Measurements from ENCODE around the gene LCN6.

Gene LCN6

DNA sequence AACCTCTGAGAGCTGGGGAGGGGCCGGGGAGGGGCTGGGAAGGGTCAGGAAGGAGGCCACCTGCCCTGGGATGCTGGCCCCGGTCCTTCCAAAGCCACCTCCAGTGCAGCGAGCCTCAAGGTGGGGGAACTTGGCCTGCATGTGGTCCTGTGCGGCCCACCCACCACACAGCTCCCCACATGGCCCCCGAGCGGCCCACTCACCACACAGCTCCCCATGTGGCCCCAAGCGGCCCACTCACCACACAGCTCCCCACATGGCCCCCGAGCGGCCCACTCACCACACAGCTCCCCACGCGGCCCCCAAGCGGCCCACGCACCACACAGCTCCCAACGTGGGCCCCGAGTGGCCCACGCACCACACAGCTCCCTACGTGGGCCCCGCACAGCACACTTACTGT is 3.6 kb downstream of the LCN6 start:
- DNase-seq (ENCODE audit: low read depth, low spot score) = no peak

GRCh38 chr9:136743639-136744211 is 4.6 kb downstream of the LCN6 start:
- no peak for DNase-seq (ENCODE audit: low read depth, low spot score)

- no peak for DNase-seq (ENCODE audit: low read depth, low spot score)
Observed at GRCh38 chr9:136742591-136743391, 5.5 kb downstream of the LCN6 start, which contains the start of gene LCN10. Gene LCN10, minus strand, starts transcription at chr9:136742940. Its CDS starts 37 bp downstream, at chr9:136742903.

GRCh38 chr9:136741883-136742571 is 6.3 kb downstream of the LCN6 start:
- DNase-seq (ENCODE audit: low read depth, low spot score) = no peak

GRCh38 chr9:136740971-136741882 is 7.1 kb downstream of the LCN6 start:
- no peak for DNase-seq (ENCODE audit: low read depth, low spot score)

- no peak for DNase-seq (ENCODE audit: low read depth, low spot score)
Observed at GRCh38 chr9:136740491-136740890, 7.8 kb downstream of the LCN6 start.

DNA sequence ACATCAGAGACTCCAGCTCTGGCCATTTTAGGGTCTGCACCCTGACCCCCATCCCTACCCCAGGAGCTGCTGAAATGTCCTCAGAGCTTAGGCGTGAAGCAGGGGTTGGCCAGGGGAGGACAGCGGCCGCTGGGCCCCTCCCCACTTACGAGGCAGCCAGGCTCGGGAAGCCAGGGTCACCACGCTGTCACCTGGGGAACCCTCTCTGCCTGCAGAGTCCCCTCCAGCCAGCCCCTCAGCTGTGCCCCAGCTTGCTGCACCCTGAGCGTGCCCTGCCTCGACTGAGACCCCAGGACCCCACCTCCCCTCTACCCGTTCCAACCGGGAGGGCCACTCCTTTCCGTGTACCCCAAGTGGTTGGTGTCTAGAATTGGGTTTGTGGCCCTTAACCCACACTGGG is 8.3 kb downstream of the LCN6 start:
- no peak for DNase-seq (ENCODE audit: low read depth, low spot score)

DNA sequence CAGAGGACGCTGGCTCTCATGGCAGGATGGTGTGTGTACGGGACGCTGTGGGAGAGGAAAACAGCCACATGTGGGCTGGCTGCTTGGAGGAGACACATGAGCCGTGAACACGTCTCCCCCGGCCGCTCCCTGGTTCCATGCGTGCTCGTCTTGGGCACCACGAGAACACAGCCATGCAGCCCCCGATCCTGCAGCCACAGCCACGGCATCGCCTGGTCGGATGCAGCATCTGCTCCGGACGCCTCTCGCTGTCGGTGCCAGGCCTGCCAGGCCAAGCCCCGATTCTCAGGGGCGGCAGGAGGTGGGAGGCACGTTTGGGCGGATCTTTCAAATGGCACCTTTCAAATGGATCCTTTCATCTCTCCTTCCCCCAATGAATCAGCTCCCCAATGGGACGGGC is 8.8 kb downstream of the LCN6 start:
- no peak for DNase-seq (ENCODE audit: low read depth, low spot score)

DNA sequence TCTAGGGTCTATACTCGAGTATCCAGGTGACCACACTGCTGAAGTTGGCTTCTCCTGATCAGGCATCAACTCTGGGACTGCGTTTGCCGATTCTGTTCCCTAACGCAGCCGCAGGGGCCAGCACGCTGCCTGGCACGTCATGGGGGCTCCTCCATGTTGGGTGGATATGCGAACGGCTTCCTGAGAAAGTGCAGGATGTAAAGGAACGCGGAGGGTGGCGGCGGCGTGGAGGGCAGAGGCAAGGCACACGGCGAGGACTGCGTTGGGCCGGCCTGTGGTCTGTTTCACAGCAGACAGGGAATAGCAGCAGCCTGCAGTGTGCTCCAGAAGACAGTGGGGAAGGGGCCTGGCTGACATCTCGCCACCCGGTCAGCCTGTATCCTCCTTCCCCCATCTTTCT is 9.4 kb downstream of the LCN6 start:
- DNase-seq (ENCODE audit: low read depth, low spot score) = no peak

- DNase-seq (ENCODE audit: low read depth, low spot score) = no peak
Observed at GRCh38 chr9:136735812-136736480, 12.4 kb downstream of the LCN6 start.

DNA sequence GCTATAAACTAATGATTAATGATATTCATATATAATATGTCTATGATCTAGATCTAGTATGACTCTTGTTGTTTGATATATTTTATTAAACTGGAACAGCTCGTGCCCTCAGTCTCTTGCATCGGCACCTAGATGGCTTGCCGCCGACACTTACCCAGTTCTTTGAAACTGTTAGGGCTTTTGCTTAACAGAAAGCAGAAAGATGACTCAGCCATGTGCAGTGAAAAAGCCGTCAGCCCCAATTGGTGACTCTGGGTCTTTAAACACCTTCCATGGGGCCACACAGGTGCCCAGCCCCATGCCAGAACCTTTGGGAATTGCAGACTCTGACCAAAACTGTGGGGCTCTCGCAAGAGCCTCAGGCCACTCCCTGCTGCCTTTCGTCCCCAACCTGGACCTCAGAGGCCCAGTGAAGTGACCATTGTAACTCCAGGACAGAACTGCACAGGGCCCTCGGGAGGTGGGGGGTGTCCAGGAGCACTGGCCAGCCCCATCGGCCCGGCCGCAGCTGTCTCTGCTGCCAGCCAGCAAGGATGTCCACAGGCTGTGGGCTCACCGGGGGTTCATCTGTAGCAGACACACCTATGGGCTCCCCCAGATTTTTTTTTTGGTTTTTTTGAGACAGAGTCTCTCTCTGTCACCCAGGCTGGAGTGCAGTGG is 13.4 kb downstream of the LCN6 start:
- no peak for DNase-seq (ENCODE audit: low read depth, low spot score)

- DNase-seq (ENCODE audit: low read depth, low spot score) = no peak
Observed at GRCh38 chr9:136733611-136734010, 14.7 kb downstream of the LCN6 start.

DNA sequence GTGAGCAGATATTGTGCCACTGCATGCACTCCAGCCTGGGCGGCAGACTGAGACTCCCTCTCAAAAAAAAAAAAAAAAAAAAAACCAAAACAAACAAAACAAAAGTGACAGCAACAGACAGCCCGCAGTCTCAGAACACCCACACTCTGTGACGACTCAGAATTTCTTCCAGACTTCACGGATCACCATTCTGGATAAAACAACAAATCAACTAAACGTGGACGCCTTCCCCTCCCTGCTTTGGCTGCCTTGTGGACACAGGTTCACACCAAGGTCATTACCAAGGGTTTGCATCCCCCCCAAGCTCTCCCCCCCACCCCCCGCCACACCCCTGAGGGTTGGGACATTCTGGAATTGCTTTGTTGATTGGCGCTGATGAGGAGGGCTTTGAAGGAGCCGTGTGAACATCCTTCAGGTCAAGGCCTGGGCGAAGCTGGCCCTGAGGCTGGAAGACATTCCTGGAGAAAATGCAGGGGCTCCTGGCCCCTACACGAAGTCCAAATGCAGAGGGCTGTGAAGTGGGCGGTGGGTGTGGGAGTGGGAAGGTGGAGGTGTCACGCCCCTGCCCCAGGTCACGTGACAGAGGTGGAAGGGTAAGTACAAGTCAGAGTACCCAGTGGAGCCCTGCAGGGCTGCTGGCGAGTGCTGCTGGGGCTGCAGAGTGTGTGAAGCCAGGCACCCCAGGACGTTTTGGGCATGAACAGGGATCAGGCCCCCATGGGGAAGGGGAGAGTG is 15.7 kb downstream of the LCN6 start:
- DNase-seq (ENCODE audit: low read depth, low spot score) = no peak

DNA sequence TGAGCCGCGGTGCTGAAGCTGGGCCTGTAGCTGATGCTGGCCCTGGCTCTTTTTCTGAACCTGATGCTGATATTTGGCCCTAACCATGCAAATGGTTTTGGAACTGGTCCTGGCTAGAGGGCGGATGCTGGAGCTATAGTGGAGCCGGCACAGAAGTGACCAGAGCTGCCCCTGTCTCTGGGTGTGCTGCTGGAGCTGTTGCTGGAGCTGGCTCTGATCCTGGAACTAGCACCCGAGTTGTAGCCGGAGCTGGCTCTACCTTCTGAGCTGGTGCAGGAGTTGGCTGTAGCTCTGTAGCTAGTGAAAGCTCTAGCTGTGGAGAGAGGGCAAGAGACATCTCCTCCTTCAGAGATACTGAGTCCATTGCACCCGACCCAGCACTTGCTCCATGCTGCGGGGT is 18.4 kb downstream of the LCN6 start:
- DNase-seq (ENCODE audit: low read depth, low spot score) = no peak

GRCh38 chr9:136729144-136729543 is 19.2 kb downstream of the LCN6 start:
- DNase-seq (ENCODE audit: low read depth, low spot score) = no peak

DNA sequence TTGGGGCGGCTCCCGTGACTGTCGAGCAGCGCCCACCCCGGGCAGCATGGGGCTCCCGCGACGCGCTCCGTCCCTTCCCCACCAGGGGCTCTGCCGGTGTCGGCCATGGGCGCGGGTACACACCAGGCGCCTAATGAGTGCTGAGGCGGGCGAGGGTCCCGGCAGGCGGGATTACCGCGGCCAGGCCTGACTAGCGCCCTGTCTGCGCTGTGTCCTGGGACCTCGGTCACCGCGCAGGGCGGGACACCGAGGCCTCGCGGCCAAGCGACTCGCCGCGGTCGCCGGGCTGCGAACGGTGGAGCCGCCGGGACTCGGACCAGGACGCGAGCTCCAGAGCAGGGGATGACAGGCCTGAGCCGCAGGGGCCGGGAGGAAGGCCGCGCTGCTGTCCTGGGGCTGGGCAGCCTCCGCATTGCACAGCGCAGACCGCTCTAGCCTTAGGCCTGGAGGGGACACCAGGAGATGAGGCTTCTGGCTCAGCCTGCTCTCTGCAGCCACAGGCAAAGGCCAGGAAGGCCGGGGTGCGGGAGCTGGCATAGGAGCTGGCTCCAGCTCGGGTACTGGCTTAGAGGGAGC is 19.7 kb downstream of the LCN6 start:
- DNase-seq (ENCODE audit: low read depth, low spot score) = no peak

- DNase-seq (ENCODE audit: low read depth, low spot score) = peak; percentile 67
Observed at GRCh38 chr9:136728080-136728547, 20.2 kb downstream of the LCN6 start.

DNA sequence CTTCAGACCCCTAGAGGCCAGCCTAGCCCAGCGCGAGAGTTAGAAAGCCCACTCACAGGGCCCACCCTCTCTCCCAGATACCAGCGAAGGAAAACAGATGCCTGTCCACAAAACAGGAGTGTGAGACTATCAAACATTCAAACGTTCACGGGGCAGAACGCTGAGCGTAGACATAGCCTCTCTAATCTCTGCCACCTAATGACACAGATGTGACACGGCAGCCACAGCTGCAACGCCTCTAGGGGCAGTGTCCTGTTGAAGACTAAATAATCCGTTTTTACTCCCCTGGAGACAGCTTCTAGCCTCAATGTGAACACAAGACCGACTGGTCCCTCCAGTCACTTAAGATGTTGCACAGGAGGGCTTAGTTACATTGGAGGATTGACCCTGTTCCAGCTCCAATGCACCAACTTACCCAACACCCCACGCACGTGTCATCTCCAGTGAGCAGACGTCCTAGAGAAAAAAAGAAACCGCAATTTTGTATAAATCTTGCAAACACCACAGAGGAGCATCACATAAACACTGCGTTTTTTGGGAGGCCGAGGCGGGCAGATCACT is 21.6 kb downstream of the LCN6 start:
- no peak for DNase-seq (ENCODE audit: low read depth, low spot score)

- DNase-seq (ENCODE audit: low read depth, low spot score) = no peak
Observed at GRCh38 chr9:136726118-136726517, 22.2 kb downstream of the LCN6 start.
